ENCODE data around the gene ZCCHC17.

DNA sequence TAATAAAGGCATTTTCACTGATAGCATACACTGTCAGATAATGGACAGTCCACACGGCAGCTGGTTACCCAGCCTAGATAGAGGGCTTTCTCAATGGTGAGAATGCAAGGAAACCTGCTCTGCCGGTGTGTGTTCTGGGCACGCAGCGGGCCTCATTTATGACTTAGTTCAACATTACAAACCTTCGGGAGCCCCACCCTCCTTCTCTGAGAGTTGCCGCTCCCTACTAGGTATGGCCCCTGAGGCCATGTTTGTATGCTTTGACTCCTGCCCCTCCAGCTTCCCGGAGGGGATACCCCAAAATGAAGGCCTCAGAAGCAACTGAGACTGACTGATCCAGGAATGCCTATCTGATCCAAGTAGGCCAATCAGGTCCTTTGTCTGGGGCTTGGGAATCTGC lies 93.2 kb downstream of the ZCCHC17 start:
- TF ChIP-seq, protein P1, sequence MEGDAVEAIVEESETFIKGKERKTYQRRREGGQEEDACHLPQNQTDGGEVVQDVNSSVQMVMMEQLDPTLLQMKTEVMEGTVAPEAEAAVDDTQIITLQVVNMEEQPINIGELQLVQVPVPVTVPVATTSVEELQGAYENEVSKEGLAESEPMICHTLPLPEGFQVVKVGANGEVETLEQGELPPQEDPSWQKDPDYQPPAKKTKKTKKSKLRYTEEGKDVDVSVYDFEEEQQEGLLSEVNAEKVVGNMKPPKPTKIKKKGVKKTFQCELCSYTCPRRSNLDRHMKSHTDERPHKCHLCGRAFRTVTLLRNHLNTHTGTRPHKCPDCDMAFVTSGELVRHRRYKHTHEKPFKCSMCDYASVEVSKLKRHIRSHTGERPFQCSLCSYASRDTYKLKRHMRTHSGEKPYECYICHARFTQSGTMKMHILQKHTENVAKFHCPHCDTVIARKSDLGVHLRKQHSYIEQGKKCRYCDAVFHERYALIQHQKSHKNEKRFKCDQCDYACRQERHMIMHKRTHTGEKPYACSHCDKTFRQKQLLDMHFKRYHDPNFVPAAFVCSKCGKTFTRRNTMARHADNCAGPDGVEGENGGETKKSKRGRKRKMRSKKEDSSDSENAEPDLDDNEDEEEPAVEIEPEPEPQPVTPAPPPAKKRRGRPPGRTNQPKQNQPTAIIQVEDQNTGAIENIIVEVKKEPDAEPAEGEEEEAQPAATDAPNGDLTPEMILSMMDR (conservative IDR thresholded peaks at IDR 0.05; ENCODE audit: low read depth, low read length): no peak
- TF ChIP-seq EZH2 (IDR thresholded peaks at IDR 0.05; ENCODE audit: borderline replicate concordance, low read depth, low read length, poor library complexity, severe bottlenecking): no peak
